Body of pancreas (tissue), 4 donors: Measurements from ENCODE around the gene KIRREL3. TPM values are rescaled to one million over a fixed set of nuclear protein-coding genes. Genes with fewer than 3 reads are reported as not detected.

Experiments used
- ATAC-seq: fragments of 150-250 bp; one replicate; pipeline ENCODE4 v1.9.1; 2016
- DNase-seq, 4 donors: peaks; one replicate each; pipeline ENCODE4 v3.0.0-alpha.2; 2019
- H3K27ac ChIP-seq, 4 donors: fragments of 200-600 bp; sonication (generic); 1 replicate in 3 of 4; 2 replicates in 1 of 4; pipeline versions ENCODE4 v1.5.1 to v1.6.1; 2016 to 2019; ENCODE audit warnings: mild to moderate bottlenecking in 1 of 4, mixed read lengths in 1 of 4, moderate library complexity in 1 of 4
- H3K27me3 ChIP-seq, 2 donors: fragments of 200-600 bp; sonication (generic); one replicate each; pipeline ENCODE4 v1.6.0; 2016; ENCODE audit warnings: mild to moderate bottlenecking in 1 of 2
- H3K36me3 ChIP-seq, 2 donors: fragments of 200-600 bp; sonication (generic); replicated peaks in 1 of 2; 2 replicates each; pipeline ENCODE4 v1.5.1; 2016; ENCODE audit warnings: low read depth in 2 of 2; ENCODE audit not compliant: insufficient read depth in 1 of 2
- H3K4me1 ChIP-seq: fragments of 200-600 bp; sonication (generic); one replicate; pipeline ENCODE4 v1.6.0; 2016
- H3K4me3 ChIP-seq, 2 donors: fragments of 200-600 bp; sonication (generic); 1 replicate in 1 of 2; 2 replicates in 1 of 2; pipeline ENCODE4 v1.5.1; 2016 to 2019
- H3K9me3 ChIP-seq, 3 donors: fragments of 200-600 bp; sonication (generic); 1 replicate in 2 of 3; 2 replicates in 1 of 3; pipeline ENCODE4 v1.5.1; 2016
- POLR2A ChIP-seq, 3 donors: fragments of 450-650 bp; IDR thresholded peaks; one replicate each; pipeline ENCODE4 v1.6.1; 2016; ENCODE audit warnings: antibody characterized with exemption in 3 of 3, mild to moderate bottlenecking in 2 of 3
- WGBS, 2 donors: methylation state at CpG; one replicate each; pipeline ENCODE4 v1.1.5; 2017; 5-methylcytosine and 5-hydroxymethylcytosine counted together
- intact Hi-C: fragments of 100-400 bp; cut with DNase I; formaldehyde crosslinking; loops from one replicate; pipeline ENCODE4 v1.15.1; 2023
- total RNA-seq, 2 donors: library from RNA; depleted of rRNA; stranded (reverse); fragments of >200 nt; gene quantifications; one replicate each; pipeline ENCODE4 v1.1.0, GENCODE V29; 2016
- TF ChIP-seq, protein P1 (sequence below), 7 experiments: fragments of 450-650 bp in 4 of 7; fragments of 200-600 bp in 3 of 7; sonication (generic) in 3 of 7; IDR thresholded peaks; one replicate each; pipeline ENCODE4 v1.5.1; 2016 to 2019; ENCODE audit warnings: antibody characterized with exemption in 7 of 7

The KIRREL3 gene
- total RNA-seq, 2 donors from 2014 or later: 0.26 TPM; not detected in 1

DNA sequence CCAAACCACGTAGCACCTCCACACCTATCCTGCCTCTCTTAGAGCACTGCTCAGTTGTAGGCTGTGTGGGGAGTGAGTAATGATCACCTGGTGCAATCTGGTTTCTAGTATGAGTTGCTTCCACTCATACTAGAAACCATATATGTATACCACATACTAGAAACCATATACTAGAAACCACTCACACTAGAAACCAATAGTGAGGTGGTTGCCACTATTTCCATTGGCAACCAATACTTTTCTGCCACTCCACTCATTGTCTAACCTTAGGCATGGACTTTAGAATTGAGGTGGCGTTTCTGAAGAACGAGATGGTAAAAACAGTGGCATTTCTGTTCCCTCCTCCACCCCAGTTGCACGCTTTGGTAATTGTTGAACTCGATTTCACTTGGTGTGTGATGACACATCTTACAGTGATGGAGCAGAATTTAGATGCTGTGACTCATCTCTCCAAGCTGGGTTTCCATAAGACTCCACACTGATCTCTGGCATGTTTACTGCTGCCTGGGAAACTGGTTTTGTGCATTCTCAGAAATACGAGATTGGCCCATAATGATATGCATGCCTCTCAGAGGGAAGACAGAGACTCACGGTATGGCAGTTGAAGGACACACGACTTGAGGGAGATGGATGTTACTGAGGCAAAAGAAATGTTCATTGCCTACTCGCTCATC, 82.9 kb downstream of the KIRREL3 start:
- Histone ChIP-seq H3K36me3 (no peaks in the 10 kb centered on the region), H3K9me3 (no peaks in the 10 kb centered on the region), H3K27me3 (no peaks in the 10 kb centered on the region), H3K27ac (no peak overlapping the region), H3K4me3 (no peak overlapping the region), H3K4me1 (no peaks in the 10 kb centered on the region)
- DNase-seq (no peak), ATAC-seq (no peak)
- no peak for TF ChIP-seq POLR2A (IDR thresholded peaks at IDR 0.05)
- TF ChIP-seq, protein P1, sequence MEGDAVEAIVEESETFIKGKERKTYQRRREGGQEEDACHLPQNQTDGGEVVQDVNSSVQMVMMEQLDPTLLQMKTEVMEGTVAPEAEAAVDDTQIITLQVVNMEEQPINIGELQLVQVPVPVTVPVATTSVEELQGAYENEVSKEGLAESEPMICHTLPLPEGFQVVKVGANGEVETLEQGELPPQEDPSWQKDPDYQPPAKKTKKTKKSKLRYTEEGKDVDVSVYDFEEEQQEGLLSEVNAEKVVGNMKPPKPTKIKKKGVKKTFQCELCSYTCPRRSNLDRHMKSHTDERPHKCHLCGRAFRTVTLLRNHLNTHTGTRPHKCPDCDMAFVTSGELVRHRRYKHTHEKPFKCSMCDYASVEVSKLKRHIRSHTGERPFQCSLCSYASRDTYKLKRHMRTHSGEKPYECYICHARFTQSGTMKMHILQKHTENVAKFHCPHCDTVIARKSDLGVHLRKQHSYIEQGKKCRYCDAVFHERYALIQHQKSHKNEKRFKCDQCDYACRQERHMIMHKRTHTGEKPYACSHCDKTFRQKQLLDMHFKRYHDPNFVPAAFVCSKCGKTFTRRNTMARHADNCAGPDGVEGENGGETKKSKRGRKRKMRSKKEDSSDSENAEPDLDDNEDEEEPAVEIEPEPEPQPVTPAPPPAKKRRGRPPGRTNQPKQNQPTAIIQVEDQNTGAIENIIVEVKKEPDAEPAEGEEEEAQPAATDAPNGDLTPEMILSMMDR (IDR thresholded peaks at IDR 0.05): no peak
- WGBS, 2 donors: 51 to 70% methylated on average over 9 of the region's 9 CpGs
- intact Hi-C loops: no loop called here

GRCh38 chr11:126915430-126915829, 85.1 kb downstream of the KIRREL3 start:
- TF ChIP-seq POLR2A (IDR thresholded peaks at IDR 0.05): no peak
- TF ChIP-seq, protein P1 (IDR thresholded peaks at IDR 0.05): no peak
- H3K36me3 ChIP-seq: no peaks in the 10 kb centered on the region
- no peaks in the 10 kb centered on the region for H3K4me1 ChIP-seq
- ATAC-seq (no peak), DNase-seq (no peak)
- 55 to 74% methylated on average over 4 of the region's 4 CpGs for WGBS, 2 donors
- no peak overlapping the region for H3K27ac ChIP-seq
- H3K9me3 ChIP-seq: no peaks in the 10 kb centered on the region
- H3K27me3 ChIP-seq: no peaks in the 10 kb centered on the region
- H3K4me3 ChIP-seq: no peak overlapping the region
- intact Hi-C loops: no loop called here

GRCh38 chr11:126914941-126915340, 85.6 kb downstream of the KIRREL3 start:
- H3K36me3 ChIP-seq: no peaks in the 10 kb centered on the region
- no peak overlapping the region for H3K4me3 ChIP-seq
- no peaks in the 10 kb centered on the region for H3K27me3 ChIP-seq
- TF ChIP-seq, protein P1 (IDR thresholded peaks at IDR 0.05): no peak
- no peak for TF ChIP-seq POLR2A (IDR thresholded peaks at IDR 0.05)
- no peaks in the 10 kb centered on the region for H3K4me1 ChIP-seq
- DNase-seq (no peak), ATAC-seq (no peak)
- 70 to 85% methylated on average over 1 of the region's 1 CpG for WGBS, 2 donors
- no peaks in the 10 kb centered on the region for H3K9me3 ChIP-seq
- intact Hi-C loops: no loop called here
- H3K27ac ChIP-seq: no peak overlapping the region

DNA sequence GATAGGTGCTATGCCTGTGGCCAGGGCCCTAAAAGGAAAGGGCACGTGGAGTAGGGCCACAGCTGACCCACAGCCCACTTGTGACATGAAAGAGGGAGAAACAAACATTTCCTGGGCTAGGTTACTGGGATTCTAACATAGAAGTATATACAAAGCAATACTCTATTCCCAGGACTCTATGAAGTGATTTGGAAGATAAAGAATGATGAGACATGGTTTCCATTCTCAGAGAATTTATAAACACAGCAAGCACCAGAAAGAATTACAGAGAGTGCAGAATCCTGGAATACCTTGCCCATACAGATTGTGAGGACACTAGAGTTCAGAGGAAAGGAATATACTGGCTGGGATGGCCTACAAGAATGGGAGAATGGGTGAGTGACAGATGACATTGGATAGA, 86.4 kb downstream of the KIRREL3 start:
- WGBS, 2 donors: 29 to 60% methylated on average over 1 of the region's 1 CpG
- no peaks in the 10 kb centered on the region for H3K9me3 ChIP-seq
- no peak for ATAC-seq
- TF ChIP-seq POLR2A (IDR thresholded peaks at IDR 0.05): no peak
- TF ChIP-seq, protein P1 (IDR thresholded peaks at IDR 0.05): no peak
- H3K4me1 ChIP-seq: no peaks in the 10 kb centered on the region
- no peak for DNase-seq
- no peak overlapping the region for H3K4me3 ChIP-seq
- H3K27ac ChIP-seq: no peak overlapping the region
- H3K27me3 ChIP-seq: no peaks in the 10 kb centered on the region
- H3K36me3 ChIP-seq: no peaks in the 10 kb centered on the region
- intact Hi-C loops: no loop called here

- ATAC-seq (no peak), DNase-seq (no peak)
- intact Hi-C loops: no loop called here
- H3K27ac ChIP-seq: no peak overlapping the region
- H3K4me3 ChIP-seq: no peak overlapping the region
- H3K36me3 ChIP-seq: no peaks in the 10 kb centered on the region
- WGBS, 2 donors: 55 to 65% methylated on average over 2 of the region's 2 CpGs
- H3K9me3 ChIP-seq: no peaks in the 10 kb centered on the region
- no peaks in the 10 kb centered on the region for H3K27me3 ChIP-seq
- no peaks in the 10 kb centered on the region for H3K4me1 ChIP-seq
- TF ChIP-seq POLR2A (IDR thresholded peaks at IDR 0.05): no peak
These were observed 96.0 kb downstream of the KIRREL3 start for GRCh38 chr11:126904520-126904919.
